CD4-positive, alpha-beta T cell (primary cell): ENCODE measurements around the gene DNAH6. TPM values are rescaled to one million over a fixed set of nuclear protein-coding genes. Genes with fewer than 3 reads are reported as not detected.

Source experiments
- ATAC-seq: fragments of 200-7000 bp; cut with Tn5 transposase; one replicate; pipeline ENCODE4 v1.10.0; 2022; ENCODE audit warnings: mild to moderate bottlenecking; ENCODE audit not compliant: poor library complexity
- CTCF ChIA-PET: fragments of 350-600 bp; sonication (Branson Sonifier 250); formaldehyde crosslinking; loops from one replicate; lab custom pipeline; 2021; ENCODE audit warnings: antibody characterized with exemption, inconsistent platforms; lab: Charles Lee
- POLR2A ChIA-PET: fragments of 350-600 bp; sonication (Branson Sonifier 250); formaldehyde crosslinking; loops from one replicate; lab custom pipeline; 2021; ENCODE audit warnings: antibody characterized with exemption, inconsistent platforms; lab: Charles Lee
- DNase-seq, 14 experiments: peaks; one replicate each; pipeline ENCODE4 v3.0.0-alpha.2; 2013 to 2020; ENCODE audit warnings: mixed read lengths in 2 of 14
- H3K27ac ChIP-seq, 2 donors: one replicate each; pipeline versions ENCODE4 v1.5.1 to v1.7.0; 2013; ENCODE audit warnings: low read length in 2 of 2, low read depth in 1 of 2, mild to moderate bottlenecking in 1 of 2
- H3K27me3 ChIP-seq, 2 experiments: 1 replicate in 1 of 2; 2 replicates in 1 of 2; pipeline versions ENCODE4 v1.6.1 to v1.7.0; 2013; ENCODE audit warnings: low read length in 2 of 2, control low read depth in 1 of 2, mild to moderate bottlenecking in 1 of 2, moderate library complexity in 1 of 2; ENCODE audit not compliant: insufficient read depth in 2 of 2, control insufficient read depth in 1 of 2
- H3K36me3 ChIP-seq: one replicate; pipeline ENCODE4 v1.6.1; 2013; ENCODE audit warnings: low read length, control low read depth; ENCODE audit not compliant: insufficient read depth
- H3K4me1 ChIP-seq: one replicate; pipeline ENCODE4 v1.6.1; 2013; ENCODE audit warnings: low read length, control low read depth; ENCODE audit not compliant: insufficient read depth
- H3K4me3 ChIP-seq: one replicate; pipeline ENCODE4 v1.5.1; 2013; ENCODE audit warnings: mild to moderate bottlenecking, low read length, moderate library complexity
- H3K9me3 ChIP-seq, 2 experiments: 1 replicate in 1 of 2; 2 replicates in 1 of 2; pipeline versions ENCODE4 v1.6.1 to v1.7.0; 2013; ENCODE audit warnings: low read length in 2 of 2, mild to moderate bottlenecking in 2 of 2, control low read depth in 1 of 2, moderate library complexity in 1 of 2; ENCODE audit not compliant: control insufficient read depth in 1 of 2, insufficient read depth in 1 of 2
- H3K27ac Mint-ChIP-seq: one replicate; pipeline ENCODE4 v1.8.0; 2020; ENCODE audit warnings: mixed read lengths
- H3K27me3 Mint-ChIP-seq: one replicate; pipeline ENCODE4 v1.8.0; 2021; ENCODE audit warnings: mixed read lengths
- H3K36me3 Mint-ChIP-seq: one replicate; pipeline ENCODE4 v1.8.0; 2021; ENCODE audit warnings: low read depth, mixed read lengths
- H3K4me1 Mint-ChIP-seq: one replicate; pipeline ENCODE4 v1.8.0; 2021; ENCODE audit warnings: low read depth, mixed read lengths
- H3K4me3 Mint-ChIP-seq: one replicate; pipeline ENCODE4 v1.8.0; 2020; ENCODE audit warnings: mild to moderate bottlenecking, mixed read lengths
- H3K9me3 Mint-ChIP-seq: one replicate; pipeline ENCODE4 v1.8.0; 2020; ENCODE audit warnings: mixed read lengths
- intact Hi-C, 2 experiments: fragments of 100-400 bp; cut with DNase I in 1 of 2; cut with micrococcal nuclease in 1 of 2; formaldehyde crosslinking; loops; one replicate each; pipeline versions ENCODE4 v1.15.1 to v1.9.0; 2023 to 2025; cut with DNase I, micrococcal nuclease
- total RNA-seq, 174 experiments: library from RNA in 2 of 174; stranded (reverse) in 2 of 174; gene quantifications; one replicate each; pipeline ENCODE4 v1.2.3 and lab custom pipeline; 2021 to 2026
- TF ChIP-seq, protein P1 (sequence below): fragments of 200-600 bp; IDR thresholded peaks from one replicate; pipeline ENCODE4 v1.8.0; 2022; ENCODE audit warnings: antibody characterized with exemption, mild to moderate bottlenecking

The DNAH6 gene
- total RNA-seq, 2 experiments from 2014 or later, result 0.59 to 1.2 TPM

DNA sequence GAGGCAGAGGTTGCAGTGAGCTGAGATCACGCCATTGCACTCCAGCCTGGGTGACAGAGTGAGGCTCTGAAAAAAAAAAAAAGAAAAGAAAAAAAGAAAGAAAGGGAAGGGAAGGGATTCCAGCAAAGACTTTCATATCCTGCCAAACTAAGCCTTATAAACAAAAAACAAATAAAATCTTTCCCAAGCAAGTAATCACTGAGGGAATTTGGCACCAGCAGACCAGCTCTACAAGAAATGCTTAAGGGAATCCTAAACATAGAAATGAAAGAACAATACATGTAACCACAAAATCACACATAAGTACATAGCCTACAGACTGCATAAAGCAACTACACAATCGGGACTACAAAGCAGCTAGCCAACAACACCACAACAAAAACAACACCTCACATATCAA, 285.5 kb downstream of the DNAH6 start:
- H3K4me1 Mint-ChIP-seq, result peaks cover 46% of the 10 kb centered on the region
- ATAC-seq (no peak), DNase-seq (no peak)
- ChIA-PET CTCF (no interaction called here), POLR2A (interaction anchor here (1.4 kb wide), 1 partner anchor 19 kb away, joined by 4 read pairs; no protein-coding TSS in a partner anchor)
- H3K27me3 ChIP-seq, result no peaks in the 10 kb centered on the region
- H3K36me3 Mint-ChIP-seq, result peaks cover 9% of the 10 kb centered on the region
- no peak overlapping the region for H3K4me3 Mint-ChIP-seq
- no peaks in the 10 kb centered on the region for H3K36me3 ChIP-seq
- no peak overlapping the region for H3K27ac ChIP-seq
- H3K27me3 Mint-ChIP-seq, result no peaks in the 10 kb centered on the region
- peaks cover 5% of the 10 kb centered on the region for H3K9me3 Mint-ChIP-seq
- H3K9me3 ChIP-seq, result peaks cover 0 to 13% of the 10 kb centered on the region in 2 experiments
- no peak overlapping the region for H3K27ac Mint-ChIP-seq
- H3K4me1 ChIP-seq, result peaks cover 10% of the 10 kb centered on the region
- intact Hi-C loops, result no loop called here
- H3K4me3 ChIP-seq, result no peak overlapping the region
- TF ChIP-seq, protein P1, sequence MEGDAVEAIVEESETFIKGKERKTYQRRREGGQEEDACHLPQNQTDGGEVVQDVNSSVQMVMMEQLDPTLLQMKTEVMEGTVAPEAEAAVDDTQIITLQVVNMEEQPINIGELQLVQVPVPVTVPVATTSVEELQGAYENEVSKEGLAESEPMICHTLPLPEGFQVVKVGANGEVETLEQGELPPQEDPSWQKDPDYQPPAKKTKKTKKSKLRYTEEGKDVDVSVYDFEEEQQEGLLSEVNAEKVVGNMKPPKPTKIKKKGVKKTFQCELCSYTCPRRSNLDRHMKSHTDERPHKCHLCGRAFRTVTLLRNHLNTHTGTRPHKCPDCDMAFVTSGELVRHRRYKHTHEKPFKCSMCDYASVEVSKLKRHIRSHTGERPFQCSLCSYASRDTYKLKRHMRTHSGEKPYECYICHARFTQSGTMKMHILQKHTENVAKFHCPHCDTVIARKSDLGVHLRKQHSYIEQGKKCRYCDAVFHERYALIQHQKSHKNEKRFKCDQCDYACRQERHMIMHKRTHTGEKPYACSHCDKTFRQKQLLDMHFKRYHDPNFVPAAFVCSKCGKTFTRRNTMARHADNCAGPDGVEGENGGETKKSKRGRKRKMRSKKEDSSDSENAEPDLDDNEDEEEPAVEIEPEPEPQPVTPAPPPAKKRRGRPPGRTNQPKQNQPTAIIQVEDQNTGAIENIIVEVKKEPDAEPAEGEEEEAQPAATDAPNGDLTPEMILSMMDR, result no peak

- ATAC-seq (no peak), DNase-seq (no peak)
- no peaks in the 10 kb centered on the region for H3K36me3 ChIP-seq
- no peaks in the 10 kb centered on the region for H3K27me3 Mint-ChIP-seq
- H3K9me3 Mint-ChIP-seq, result peaks cover 5% of the 10 kb centered on the region
- no peaks in the 10 kb centered on the region for H3K27me3 ChIP-seq
- POLR2A ChIA-PET, result interaction anchor here (1.0 kb wide), 1 partner anchor 41 kb away, joined by 3 read pairs; no protein-coding TSS in a partner anchor
- CTCF ChIA-PET, result interaction anchor here (1.1 kb wide), 1 partner anchor 9 kb away, joined by 3 read pairs; no protein-coding TSS in a partner anchor
- H3K4me3 Mint-ChIP-seq, result no peak overlapping the region
- H3K36me3 Mint-ChIP-seq, result peaks cover 3% of the 10 kb centered on the region
- H3K4me3 ChIP-seq, result no peak overlapping the region
- peaks cover 57% of the 10 kb centered on the region for H3K4me1 Mint-ChIP-seq
- no peaks in the 10 kb centered on the region for H3K4me1 ChIP-seq
- TF ChIP-seq, protein P1, result no peak
- peaks cover 0 to 8% of the 10 kb centered on the region in 2 experiments for H3K9me3 ChIP-seq
- intact Hi-C loops, result no loop called here
- H3K27ac ChIP-seq, result no peak overlapping the region
- no peak overlapping the region for H3K27ac Mint-ChIP-seq
Observed at GRCh38 chr2:84805250-84805958, 289.1 kb downstream of the DNAH6 start.

DNA sequence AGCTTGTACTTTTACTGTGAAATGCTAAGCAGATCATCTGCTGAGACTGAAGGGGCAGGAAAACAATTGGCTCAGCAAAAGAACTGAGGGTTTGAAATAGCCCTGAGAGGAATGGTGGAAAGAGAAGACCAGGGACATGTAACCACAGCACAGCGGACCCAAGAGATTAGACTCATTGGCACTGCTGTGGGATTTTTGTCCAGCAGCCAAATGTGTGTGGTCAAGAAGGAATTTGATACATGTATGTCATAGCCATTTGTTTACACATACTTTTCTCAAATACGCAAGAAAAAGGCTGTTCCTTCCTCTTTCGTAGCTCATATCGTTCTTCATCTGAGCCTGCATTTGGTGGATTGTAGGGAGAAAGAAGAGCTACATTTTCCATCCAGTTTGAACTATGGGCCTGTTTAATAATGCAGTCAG, 290.8 kb downstream of the DNAH6 start:
- Mint-ChIP-seq H3K9me3 (peaks cover 2% of the 10 kb centered on the region), H3K27ac (no peak overlapping the region), H3K4me1 (peaks cover 53% of the 10 kb centered on the region), H3K27me3 (no peaks in the 10 kb centered on the region), H3K36me3 (no peaks in the 10 kb centered on the region), H3K4me3 (no peak overlapping the region)
- intact Hi-C loops, result no loop called here
- DNase-seq (no peak), ATAC-seq (no peak)
- no peak overlapping the region for H3K27ac ChIP-seq
- H3K9me3 ChIP-seq, result no peaks in the 10 kb centered on the region
- H3K4me1 ChIP-seq, result no peaks in the 10 kb centered on the region
- CTCF ChIA-PET, result no interaction called here
- POLR2A ChIA-PET, result no interaction called here
- TF ChIP-seq, protein P1, result no peak
- no peaks in the 10 kb centered on the region for H3K27me3 ChIP-seq
- no peaks in the 10 kb centered on the region for H3K36me3 ChIP-seq
- no peak overlapping the region for H3K4me3 ChIP-seq
